CD4-positive, CD25-positive, alpha-beta regulatory T cell (primary cell): ENCODE measurements around the gene LRCH3. TPM values are rescaled to one million over a fixed set of nuclear protein-coding genes. Genes with fewer than 3 reads are reported as not detected.

Experiments used
- ATAC-seq, 2 donors: fragments of 150-1000 bp; cut with Tn5 transposase; one replicate each; pipeline ENCODE4 v1.10.0; 2021; ENCODE audit warnings: low read depth in 2 of 2, moderate number of reproducible peaks in 2 of 2, moderate library complexity in 1 of 2
- DNase-seq, 3 donors: peaks; one replicate each; pipeline versions ENCODE4 v3.0.0 to v3.0.0-alpha.2; 2012 to 2022; ENCODE audit warnings: mixed read lengths in 1 of 3
- H3K27ac ChIP-seq: one replicate; pipeline ENCODE4 v1.7.0; 2013; ENCODE audit warnings: mild to moderate bottlenecking, low read length; ENCODE audit not compliant: insufficient read depth, poor library complexity, severe bottlenecking
- H3K27me3 ChIP-seq: one replicate; pipeline ENCODE4 v1.7.0; 2013; ENCODE audit warnings: low read length; ENCODE audit not compliant: control insufficient read depth, insufficient read depth
- H3K36me3 ChIP-seq: one replicate; pipeline ENCODE4 v1.7.0; 2013; ENCODE audit warnings: mild to moderate bottlenecking, low read length, moderate library complexity; ENCODE audit not compliant: control insufficient read depth, insufficient read depth
- H3K4me1 ChIP-seq: 2 replicates; pipeline ENCODE4 v1.7.0; 2013; ENCODE audit warnings: mild to moderate bottlenecking, low read length; ENCODE audit not compliant: insufficient read depth, control insufficient read depth, poor library complexity, severe bottlenecking
- H3K4me3 ChIP-seq: one replicate; pipeline ENCODE4 v1.7.0; 2013; ENCODE audit warnings: low read depth, mild to moderate bottlenecking, low read length, moderate library complexity
- H3K9me3 ChIP-seq, 2 experiments: 1 replicate in 1 of 2; 2 replicates in 1 of 2; pipeline ENCODE4 v1.7.0; 2013; ENCODE audit warnings: low read length in 2 of 2, mild to moderate bottlenecking in 1 of 2, moderate library complexity in 1 of 2; ENCODE audit not compliant: control insufficient read depth in 2 of 2
- H3K27ac Mint-ChIP-seq, 3 donors: one replicate each; pipeline ENCODE4 v1.8.0; 2020 to 2022; ENCODE audit warnings: mild to moderate bottlenecking in 3 of 3, mixed read lengths in 3 of 3, moderate library complexity in 2 of 3
- H3K27me3 Mint-ChIP-seq: one replicate; pipeline ENCODE4 v1.8.0; 2022; ENCODE audit warnings: mild to moderate bottlenecking, mixed read lengths
- H3K36me3 Mint-ChIP-seq: one replicate; pipeline ENCODE4 v1.8.0; 2020; ENCODE audit warnings: mixed read lengths
- H3K4me1 Mint-ChIP-seq, 4 donors: one replicate each; pipeline ENCODE4 v1.8.0; 2020 to 2022; ENCODE audit warnings: mixed read lengths in 4 of 4, mild to moderate bottlenecking in 1 of 4
- H3K4me3 Mint-ChIP-seq, 4 donors: one replicate each; pipeline ENCODE4 v1.8.0; 2020 to 2022; ENCODE audit warnings: mild to moderate bottlenecking in 4 of 4, mixed read lengths in 4 of 4, moderate library complexity in 3 of 4
- H3K9me3 Mint-ChIP-seq, 7 donors: one replicate each; pipeline ENCODE4 v1.8.0; 2020 to 2022; ENCODE audit warnings: mixed read lengths in 7 of 7, mild to moderate bottlenecking in 3 of 7, moderate library complexity in 2 of 7
- polyA plus RNA-seq, 4 donors: library from polyadenylated mRNA; unstranded; fragments of 300-500 nt; fragmentation: Illumina TruSeq; gene quantifications; one replicate each; pipeline ENCODE4 v1.2.3, GENCODE V29; 2021
- total RNA-seq: library from RNA; stranded (reverse); gene quantifications from one replicate; pipeline ENCODE4 v1.2.3, GENCODE V29; 2022

LRCH3 gene
- total RNA-seq (66.1 TPM), polyA plus RNA-seq (10 to 100 TPM; 12.2 to 19.6 (median 16.1) TPM)

DNA sequence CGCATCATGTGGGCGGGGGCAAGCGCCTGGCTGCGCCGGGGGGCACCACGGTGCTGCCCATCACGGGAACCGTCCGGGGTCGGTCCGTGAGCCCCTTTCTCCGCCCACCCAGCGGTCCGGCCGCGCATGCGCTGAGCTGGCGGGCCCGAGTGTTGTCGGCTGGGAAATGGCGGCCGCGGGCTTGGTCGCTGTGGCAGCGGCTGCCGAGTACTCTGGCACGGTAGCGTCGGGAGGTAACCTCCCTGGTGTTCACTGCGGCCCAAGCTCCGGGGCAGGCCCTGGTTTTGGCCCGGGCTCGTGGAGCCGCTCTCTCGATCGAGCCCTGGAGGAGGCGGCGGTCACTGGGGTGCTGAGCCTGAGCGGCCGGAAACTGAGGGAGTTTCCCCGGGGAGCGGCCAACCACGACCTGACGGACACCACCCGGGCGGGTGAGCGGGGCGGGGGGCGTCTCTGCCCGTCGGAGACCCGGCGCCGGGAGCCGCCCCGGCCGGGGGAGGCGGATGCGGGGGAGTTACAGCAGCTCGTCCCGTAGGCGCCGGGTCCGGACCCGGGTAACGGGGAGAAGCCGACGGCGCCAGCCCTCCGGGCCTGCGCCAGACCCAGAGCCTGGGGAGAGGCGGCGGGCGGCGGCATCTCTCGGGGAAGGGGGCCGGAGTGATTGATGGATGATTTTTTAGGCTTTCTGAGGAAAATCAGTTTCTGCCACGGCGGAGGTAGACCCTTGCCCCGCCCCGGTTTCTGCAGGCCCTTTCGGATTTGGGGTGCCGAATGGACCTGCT, at the start of gene LRCH3:
TSS of gene LRCH3 (plus strand) at position 142 of the 779 bp plus-strand sequence. CDS start at position 167, 25 bp downstream.
- Mint-ChIP-seq H3K4me1 (peaks cover 37 to 48% (median 41%) of the 10 kb centered on the region in 4 donors), H3K9me3 (no peaks in the 10 kb centered on the region), H3K27me3 (no peaks in the 10 kb centered on the region)

DNA sequence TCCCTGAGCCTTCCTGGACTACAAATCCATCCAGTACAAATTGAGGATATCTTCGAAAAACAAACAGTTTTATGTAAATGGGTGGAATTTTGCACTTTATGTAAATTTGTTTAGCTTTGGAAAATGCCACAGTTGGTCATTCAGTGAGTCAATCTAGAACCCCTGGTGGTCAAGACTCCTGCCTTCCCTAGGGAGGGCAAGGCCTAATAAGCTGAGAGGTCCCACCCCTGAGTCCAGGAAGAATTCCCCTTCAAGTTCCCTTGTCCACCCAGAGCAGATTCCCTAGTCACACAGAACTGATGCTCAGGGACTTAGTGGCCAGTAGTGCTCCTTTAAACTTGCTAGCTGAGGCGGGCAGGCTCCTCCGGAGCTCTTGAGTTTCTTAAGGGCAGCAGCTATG, 48.3 kb upstream of the LRCH3 start:
- Mint-ChIP-seq H3K27me3 (peaks cover 13% of the 10 kb centered on the region), H3K4me1 (peaks cover 0 to 13% (median 0%) of the 10 kb centered on the region in 4 donors), H3K4me3 (no peak overlapping the region), H3K27ac (no peak overlapping the region), H3K36me3 (no peaks in the 10 kb centered on the region), H3K9me3 (no peaks in the 10 kb centered on the region)
- Histone ChIP-seq H3K36me3 (no peaks in the 10 kb centered on the region), H3K4me1 (no peaks in the 10 kb centered on the region), H3K9me3 (no peaks in the 10 kb centered on the region), H3K4me3 (no peak overlapping the region), H3K27ac (no peak overlapping the region), H3K27me3 (no peaks in the 10 kb centered on the region)
- no peak for DNase-seq
- ATAC-seq: no peak

More for the DNA sequence above, at the start of gene LRCH3:
- Histone ChIP-seq H3K4me1 (peaks cover 18% of the 10 kb centered on the region), H3K36me3 (no peaks in the 10 kb centered on the region), H3K9me3 (no peaks in the 10 kb centered on the region), H3K4me3 (peak within 1 kb of the TSS; percentile 96), H3K27ac (peak within 1 kb of the TSS; percentile 91), H3K27me3 (no peaks in the 10 kb centered on the region)
- Mint-ChIP-seq H3K4me3 (peak within 1 kb of the TSS; percentile 93 to 100 (median 96)), H3K36me3 (no peaks in the 10 kb centered on the region), H3K27ac (peak within 1 kb of the TSS; percentile 97 to 100 (median 98))
- peak; percentile 74 to 83 (median 82) for DNase-seq
- peak; percentile 75 to 76 for ATAC-seq

- ATAC-seq (no peak), DNase-seq (no peak)
- Histone ChIP-seq H3K4me1 (peaks cover 21% of the 10 kb centered on the region), H3K27me3 (no peaks in the 10 kb centered on the region), H3K36me3 (no peaks in the 10 kb centered on the region), H3K27ac (no peak overlapping the region), H3K9me3 (no peaks in the 10 kb centered on the region), H3K4me3 (no peak overlapping the region)
- H3K4me3 Mint-ChIP-seq: peak overlapping the region in 1 of 4 donors; percentile 48
- H3K4me1 Mint-ChIP-seq: peaks cover 5 to 35% (median 17%) of the 10 kb centered on the region in 4 donors
- peaks cover 17% of the 10 kb centered on the region for H3K27me3 Mint-ChIP-seq
- H3K27ac Mint-ChIP-seq: no peak overlapping the region
- H3K9me3 Mint-ChIP-seq: peaks cover 0 to 2% (median 0%) of the 10 kb centered on the region in 7 donors
- peaks cover 3% of the 10 kb centered on the region for H3K36me3 Mint-ChIP-seq
Measured at GRCh38 chr3:197746209-197746608, 44.8 kb upstream of the LRCH3 start.

GRCh38 chr3:197746801-197747237, 44.2 kb upstream of the LRCH3 start:
- peaks cover 27% of the 10 kb centered on the region for H3K4me1 ChIP-seq
- H3K4me3 ChIP-seq: no peak overlapping the region
- peaks cover 0 to 2% (median 0%) of the 10 kb centered on the region in 7 donors for H3K9me3 Mint-ChIP-seq
- H3K4me1 Mint-ChIP-seq: peaks cover 5 to 38% (median 19%) of the 10 kb centered on the region in 4 donors
- DNase-seq (no peak), ATAC-seq (no peak)
- H3K9me3 ChIP-seq: no peaks in the 10 kb centered on the region
- no peaks in the 10 kb centered on the region for H3K27me3 ChIP-seq
- peak overlapping the region in 1 of 3 donors; percentile 47 for H3K27ac Mint-ChIP-seq
- H3K4me3 Mint-ChIP-seq: peak overlapping the region in 2 of 4 donors; percentile 4 to 48
- no peaks in the 10 kb centered on the region for H3K36me3 ChIP-seq
- H3K27ac ChIP-seq: no peak overlapping the region
- H3K27me3 Mint-ChIP-seq: peaks cover 17% of the 10 kb centered on the region
- H3K36me3 Mint-ChIP-seq: peaks cover 3% of the 10 kb centered on the region

- H3K27ac Mint-ChIP-seq: peak overlapping the region; percentile 96 to 99 (median 96)
- no peaks in the 10 kb centered on the region for H3K27me3 ChIP-seq
- peak overlapping the region; percentile 88 for H3K4me3 ChIP-seq
- peak overlapping the region; percentile 91 for H3K27ac ChIP-seq
- H3K36me3 Mint-ChIP-seq: peaks cover 3% of the 10 kb centered on the region
- H3K4me3 Mint-ChIP-seq: peak overlapping the region; percentile 94 to 100 (median 96)
- ATAC-seq: no peak
- DNase-seq: no peak
- no peaks in the 10 kb centered on the region for H3K36me3 ChIP-seq
- H3K9me3 ChIP-seq: no peaks in the 10 kb centered on the region
- peaks cover 42% of the 10 kb centered on the region for H3K4me1 ChIP-seq
- peaks cover 13% of the 10 kb centered on the region for H3K27me3 Mint-ChIP-seq
- peaks cover 16 to 49% (median 33%) of the 10 kb centered on the region in 4 donors for H3K4me1 Mint-ChIP-seq
- H3K9me3 Mint-ChIP-seq: peaks cover 0 to 2% (median 0%) of the 10 kb centered on the region in 7 donors
Measured at GRCh38 chr3:197748597-197749314, 42.3 kb upstream of the LRCH3 start.

DNA sequence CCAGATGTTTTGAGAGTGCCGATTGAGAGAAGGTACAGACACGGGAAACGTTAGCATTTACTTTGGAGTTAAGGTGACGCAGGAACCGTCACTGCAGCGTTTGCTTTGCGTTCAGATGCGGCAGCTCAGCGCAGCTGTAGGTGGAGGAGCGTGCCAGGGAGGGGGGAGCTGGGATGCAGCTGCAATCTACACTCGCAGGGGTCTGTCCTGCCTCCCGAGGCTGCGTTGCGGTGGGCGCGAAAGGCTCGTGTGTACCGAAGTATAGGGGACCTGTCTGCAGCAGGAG, 41.8 kb upstream of the LRCH3 start:
- peak; percentile 53 to 54 for ATAC-seq
- peaks cover 42% of the 10 kb centered on the region for H3K4me1 ChIP-seq

DNA sequence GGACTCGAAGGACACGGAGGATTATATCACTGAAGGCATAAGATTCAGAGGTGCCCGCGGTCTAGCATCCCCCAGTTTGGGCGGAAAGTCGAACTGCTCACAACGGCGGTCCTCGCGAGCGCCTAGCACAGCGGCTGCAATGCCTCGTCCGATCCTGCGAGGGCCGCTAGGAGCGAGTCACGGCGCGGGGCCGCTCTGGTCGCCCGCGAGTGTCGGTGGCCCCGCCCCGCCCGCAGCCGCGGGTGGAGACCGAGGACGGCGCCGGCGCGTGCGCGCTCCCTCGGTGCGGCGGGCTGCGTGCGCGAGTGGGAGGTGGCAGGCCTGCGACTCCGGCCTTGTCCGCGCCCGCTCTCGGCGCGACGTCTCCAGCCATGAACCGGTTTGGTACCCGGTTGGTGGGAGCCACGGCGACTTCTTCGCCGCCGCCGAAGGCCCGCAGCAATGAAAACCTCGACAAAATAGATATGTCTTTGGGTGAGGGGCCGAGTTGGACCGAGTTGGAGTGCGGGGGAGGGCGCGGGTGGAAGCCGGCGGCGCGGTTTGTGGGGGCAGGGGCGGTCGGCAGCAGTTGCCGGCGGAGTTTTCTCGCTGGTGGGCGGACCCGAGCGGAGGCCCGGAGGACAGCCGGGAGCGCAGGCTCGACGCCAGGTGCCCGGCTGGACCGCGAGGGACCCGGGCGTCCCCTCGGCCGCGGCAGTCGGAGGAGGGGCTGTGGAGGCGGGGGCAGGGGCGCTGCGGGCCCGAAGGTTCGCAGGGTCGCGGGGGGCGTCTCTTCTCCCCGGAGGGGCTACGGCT, 41.3 kb upstream of the LRCH3 start, which contains the start of gene FYTTD1:
TSS of gene FYTTD1 (plus strand) at position 283 of the 795 bp plus-strand sequence. CDS start at position 372, 89 bp downstream.
- H3K36me3 ChIP-seq: no peaks in the 10 kb centered on the region
- peak within 1 kb of the TSS; percentile 88 for H3K4me3 ChIP-seq
- no peaks in the 10 kb centered on the region for H3K9me3 ChIP-seq
- peak within 1 kb of the TSS; percentile 96 to 99 (median 96) for H3K27ac Mint-ChIP-seq
- H3K4me1 ChIP-seq: peaks cover 46% of the 10 kb centered on the region
- H3K27ac ChIP-seq: peak within 1 kb of the TSS; percentile 91
- H3K27me3 Mint-ChIP-seq: peaks cover 13% of the 10 kb centered on the region
- ATAC-seq (peak; percentile 90 to 91), DNase-seq (peak; percentile 83 to 91 (median 87))
- H3K4me1 Mint-ChIP-seq: peaks cover 24 to 56% (median 39%) of the 10 kb centered on the region in 4 donors
- H3K4me3 Mint-ChIP-seq: peak within 1 kb of the TSS; percentile 94 to 100 (median 96)
- peaks cover 0 to 2% (median 0%) of the 10 kb centered on the region in 7 donors for H3K9me3 Mint-ChIP-seq
- H3K36me3 Mint-ChIP-seq: peaks cover 3% of the 10 kb centered on the region
- no peaks in the 10 kb centered on the region for H3K27me3 ChIP-seq

More for the DNA sequence above, 41.8 kb upstream of the LRCH3 start:
- H3K4me3 Mint-ChIP-seq: peak overlapping the region; percentile 94 to 100 (median 96)
- peak; percentile 50 to 79 (median 79) for DNase-seq
- peaks cover 0 to 2% (median 0%) of the 10 kb centered on the region in 7 donors for H3K9me3 Mint-ChIP-seq
- H3K27ac Mint-ChIP-seq: peak overlapping the region; percentile 96 to 99 (median 96)
- Histone ChIP-seq H3K27me3 (no peaks in the 10 kb centered on the region), H3K27ac (peak overlapping the region; percentile 91), H3K36me3 (no peaks in the 10 kb centered on the region), H3K4me3 (peak overlapping the region; percentile 88), H3K9me3 (no peaks in the 10 kb centered on the region)
- peaks cover 13% of the 10 kb centered on the region for H3K27me3 Mint-ChIP-seq
- peaks cover 3% of the 10 kb centered on the region for H3K36me3 Mint-ChIP-seq
- peaks cover 20 to 53% (median 37%) of the 10 kb centered on the region in 4 donors for H3K4me1 Mint-ChIP-seq
